Central memory CD8-positive, alpha-beta T cell (primary cell): ENCODE measurements around the gene ARHGEF11.
"Not testable (repeated sequence)": the region's sequence is repeated elsewhere in the genome, so short reads cannot be mapped to it uniquely, and the experiment has no call there.

Experiments used
- ATAC-seq: fragments of 150-1000 bp; cut with Tn5 transposase; replicated peaks from 2 replicates; pipeline ENCODE4 v1.10.0; 2022; ENCODE audit warnings: mild to moderate bottlenecking, moderate FRiP score, moderate number of reproducible peaks; ENCODE audit not compliant: poor library complexity, severe bottlenecking; ENCODE audit errors: extremely low read depth
- DNase-seq, 2 donors: peaks; one replicate each; pipeline ENCODE4 v3.0.0; 2021; ENCODE audit warnings: low spot score in 2 of 2
- H3K27ac Mint-ChIP-seq: one replicate; pipeline ENCODE4 v1.8.0; 2022; ENCODE audit warnings: low read depth, mild to moderate bottlenecking, moderate library complexity, mixed read lengths
- H3K27me3 Mint-ChIP-seq: one replicate; pipeline ENCODE4 v1.8.0; 2022; ENCODE audit warnings: mixed read lengths
- H3K36me3 Mint-ChIP-seq: one replicate; pipeline ENCODE4 v1.8.0; 2022; ENCODE audit warnings: mild to moderate bottlenecking, moderate library complexity, mixed read lengths; ENCODE audit not compliant: insufficient read depth
- H3K4me1 Mint-ChIP-seq: one replicate; pipeline ENCODE4 v1.8.0; 2022; ENCODE audit warnings: mixed read lengths
- H3K4me3 Mint-ChIP-seq: one replicate; pipeline ENCODE4 v1.8.0; 2022; ENCODE audit warnings: mild to moderate bottlenecking, moderate library complexity, mixed read lengths
- H3K9me3 Mint-ChIP-seq: one replicate; pipeline ENCODE4 v1.8.0; 2022; ENCODE audit warnings: mixed read lengths

The ARHGEF11 gene

GRCh38 chr1:156928043-156928602, 117.4 kb downstream of the ARHGEF11 start:
- H3K27ac Mint-ChIP-seq = peak overlapping the region; percentile 13
- ATAC-seq = no peak

GRCh38 chr1:156927215-156928042, 118.1 kb downstream of the ARHGEF11 start:
- H3K27me3 Mint-ChIP-seq = peaks cover 93% of the 10 kb centered on the region
- H3K4me3 Mint-ChIP-seq = peak overlapping the region; percentile 19
- H3K36me3 Mint-ChIP-seq = peaks cover 4% of the 10 kb centered on the region
- H3K9me3 Mint-ChIP-seq = no peaks in the 10 kb centered on the region
- peak overlapping the region; percentile 13 for H3K27ac Mint-ChIP-seq
- peak in 1 of 2 donors; percentile 24 for DNase-seq
- ATAC-seq = peak; percentile 60
- H3K4me1 Mint-ChIP-seq = peaks cover 13% of the 10 kb centered on the region

More at GRCh38 chr1:156928043-156928602, 117.4 kb downstream of the ARHGEF11 start:
- H3K27me3 Mint-ChIP-seq = peaks cover 93% of the 10 kb centered on the region
- no peak for DNase-seq
- peaks cover 4% of the 10 kb centered on the region for H3K36me3 Mint-ChIP-seq
- H3K4me3 Mint-ChIP-seq = peak overlapping the region; percentile 19
- peaks cover 13% of the 10 kb centered on the region for H3K4me1 Mint-ChIP-seq
- no peaks in the 10 kb centered on the region for H3K9me3 Mint-ChIP-seq

GRCh38 chr1:156926695-156927094, 118.8 kb downstream of the ARHGEF11 start:
- H3K27ac Mint-ChIP-seq, H3K36me3 Mint-ChIP-seq, DNase-seq, H3K9me3 Mint-ChIP-seq, ATAC-seq, H3K4me3 Mint-ChIP-seq: not testable (repeated sequence)
- Mint-ChIP-seq H3K4me1 (peaks cover 13% of the 10 kb centered on the region), H3K27me3 (peaks cover 93% of the 10 kb centered on the region)

- H3K4me3 Mint-ChIP-seq = no peak overlapping the region
- DNase-seq (no peak), ATAC-seq (no peak)
- H3K4me1 Mint-ChIP-seq = peaks cover 13% of the 10 kb centered on the region
- H3K27ac Mint-ChIP-seq = no peak overlapping the region
- peaks cover 93% of the 10 kb centered on the region for H3K27me3 Mint-ChIP-seq
- H3K36me3 Mint-ChIP-seq = peaks cover 4% of the 10 kb centered on the region
- H3K9me3 Mint-ChIP-seq = no peaks in the 10 kb centered on the region
These were observed 119.4 kb downstream of the ARHGEF11 start for GRCh38 chr1:156926175-156926574.

- Mint-ChIP-seq H3K4me3 (no peak overlapping the region), H3K27me3 (peaks cover 93% of the 10 kb centered on the region), H3K27ac (no peak overlapping the region), H3K9me3 (no peaks in the 10 kb centered on the region), H3K4me1 (peaks cover 13% of the 10 kb centered on the region), H3K36me3 (peaks cover 4% of the 10 kb centered on the region)
- no peak for ATAC-seq
- DNase-seq = no peak
These were observed 120.2 kb downstream of the ARHGEF11 start for GRCh38 chr1:156925154-156926010.

- peaks cover 4% of the 10 kb centered on the region for H3K36me3 Mint-ChIP-seq
- DNase-seq (no peak), ATAC-seq (no peak)
- no peak overlapping the region for H3K4me3 Mint-ChIP-seq
- H3K9me3 Mint-ChIP-seq = no peaks in the 10 kb centered on the region
- no peak overlapping the region for H3K27ac Mint-ChIP-seq
- peaks cover 92% of the 10 kb centered on the region for H3K27me3 Mint-ChIP-seq
- peaks cover 13% of the 10 kb centered on the region for H3K4me1 Mint-ChIP-seq
These were observed 120.9 kb downstream of the ARHGEF11 start for GRCh38 chr1:156924478-156925153.

- H3K27ac Mint-ChIP-seq = no peak overlapping the region
- H3K9me3 Mint-ChIP-seq = no peaks in the 10 kb centered on the region
- H3K4me3 Mint-ChIP-seq = no peak overlapping the region
- ATAC-seq (no peak), DNase-seq (no peak)
- H3K27me3 Mint-ChIP-seq = peaks cover 91% of the 10 kb centered on the region
- peaks cover 13% of the 10 kb centered on the region for H3K4me1 Mint-ChIP-seq
- H3K36me3 Mint-ChIP-seq = peaks cover 4% of the 10 kb centered on the region
These were observed 121.7 kb downstream of the ARHGEF11 start for GRCh38 chr1:156923670-156924477.

GRCh38 chr1:156922986-156923669, 122.4 kb downstream of the ARHGEF11 start:
- DNase-seq (no peak), ATAC-seq (no peak)
- peaks cover 91% of the 10 kb centered on the region for H3K27me3 Mint-ChIP-seq
- peaks cover 10% of the 10 kb centered on the region for H3K4me1 Mint-ChIP-seq
- no peak overlapping the region for H3K27ac Mint-ChIP-seq
- peak overlapping the region; percentile 14 for H3K4me3 Mint-ChIP-seq
- peaks cover 3% of the 10 kb centered on the region for H3K36me3 Mint-ChIP-seq
- H3K9me3 Mint-ChIP-seq = no peaks in the 10 kb centered on the region

- Mint-ChIP-seq H3K27me3 (peaks cover 78% of the 10 kb centered on the region), H3K4me3 (no peak overlapping the region), H3K9me3 (no peaks in the 10 kb centered on the region), H3K36me3 (peaks cover 2% of the 10 kb centered on the region), H3K4me1 (peaks cover 6% of the 10 kb centered on the region), H3K27ac (no peak overlapping the region)
- ATAC-seq (no peak), DNase-seq (no peak)
These were observed 124.5 kb downstream of the ARHGEF11 start for GRCh38 chr1:156921053-156921529.

GRCh38 chr1:156920233-156921052, 125.1 kb downstream of the ARHGEF11 start, which contains the start of gene LRRC71:
TSS of gene LRRC71 (plus strand) at chr1:156920632. CDS start at chr1:156920804, 172 bp downstream.
- Mint-ChIP-seq H3K4me3 (no peak within 1 kb of the TSS), H3K9me3 (no peaks in the 10 kb centered on the region), H3K36me3 (peaks cover 2% of the 10 kb centered on the region), H3K4me1 (peaks cover 6% of the 10 kb centered on the region), H3K27ac (no peak within 1 kb of the TSS), H3K27me3 (peaks cover 78% of the 10 kb centered on the region)
- peak; percentile 28 for ATAC-seq
- peak in 1 of 2 donors; percentile 29 for DNase-seq
